WTC11 (cell line): ENCODE measurements around the gene MMRN1. TPM values are rescaled to one million over a fixed set of nuclear protein-coding genes. Genes with fewer than 3 reads are reported as not detected.

Experiments used
- ATAC-seq: fragments of 200-7000 bp; cut with Tn5 transposase; 2 replicates; pipeline ENCODE4 v1.10.0; 2021; ENCODE audit warnings: mild to moderate bottlenecking, moderate library complexity
- CTCF ChIA-PET: fragments of 300-600 bp; sonication (Branson Sonifier 250); formaldehyde crosslinking; loops from one replicate; lab custom pipeline; 2021; ENCODE audit warnings: antibody characterized with exemption; lab: Charles Lee
- POLR2A ChIA-PET: fragments of 350-600 bp; sonication (Branson Sonifier 250); formaldehyde crosslinking; loops from one replicate; lab custom pipeline; 2021; ENCODE audit warnings: antibody characterized with exemption; lab: Charles Lee
- DNase-seq: peaks from one replicate; pipeline ENCODE4 v3.0.0; 2021; ENCODE audit warnings: low spot score
- H3K27ac Mint-ChIP-seq: 2 replicates; pipeline ENCODE4 v1.8.0; 2021; ENCODE audit warnings: mixed read lengths
- H3K27me3 Mint-ChIP-seq: 2 replicates; pipeline ENCODE4 v1.8.0; 2021; ENCODE audit warnings: low read depth, mild to moderate bottlenecking, moderate library complexity, mixed read lengths
- H3K36me3 Mint-ChIP-seq: 2 replicates; pipeline ENCODE4 v1.8.0; 2021; ENCODE audit warnings: mixed read lengths
- H3K4me1 Mint-ChIP-seq: 2 replicates; pipeline ENCODE4 v1.8.0; 2022; ENCODE audit warnings: mixed read lengths
- H3K4me3 Mint-ChIP-seq: 2 replicates; pipeline ENCODE4 v1.8.0; 2021; ENCODE audit warnings: mild to moderate bottlenecking, moderate library complexity, mixed read lengths
- H3K9me3 Mint-ChIP-seq: 2 replicates; pipeline ENCODE4 v1.8.0; 2021; ENCODE audit warnings: mixed read lengths
- AFF4 ChIP-seq: sonication (generic); formaldehyde crosslinking; IDR thresholded peaks from 2 replicates; pipeline ENCODE4 v1.8.1; 2023; ENCODE audit warnings: mild to moderate bottlenecking, missing genetic modification reagents, borderline replicate concordance
- ATF1 ChIP-seq: sonication (generic); formaldehyde crosslinking; IDR thresholded peaks from 2 replicates; pipeline ENCODE4 v1.8.1; 2023; ENCODE audit warnings: mild to moderate bottlenecking, moderate library complexity, missing genetic modification reagents
- CTCF ChIP-seq: fragments of 200-600 bp; IDR thresholded peaks from 2 replicates; pipeline ENCODE4 v1.8.0; 2022; ENCODE audit warnings: antibody characterized with exemption
- EMX1 ChIP-seq: fragments of 250-450 bp; sonication (Bioruptor Pico); IDR thresholded peaks from 2 replicates; pipeline ENCODE4 v1.8.0; 2021; ENCODE audit warnings: mild to moderate bottlenecking
- ERG ChIP-seq: fragments of 250-450 bp; sonication (Bioruptor Pico); IDR thresholded peaks from 2 replicates; pipeline ENCODE4 v1.8.0; 2021; ENCODE audit warnings: mild to moderate bottlenecking
- ESRRA ChIP-seq: sonication (generic); formaldehyde crosslinking; IDR thresholded peaks from 2 replicates; pipeline ENCODE4 v1.8.1; 2022; ENCODE audit warnings: mild to moderate bottlenecking, missing genetic modification reagents, borderline replicate concordance
- GTF2I ChIP-seq: fragments of 250-450 bp; sonication (Bioruptor Pico); conservative IDR thresholded peaks from 2 replicates; pipeline ENCODE4 v1.4.0; 2021; ENCODE audit warnings: mild to moderate bottlenecking
- KAT7 ChIP-seq: sonication (generic); formaldehyde crosslinking; IDR thresholded peaks from 2 replicates; pipeline ENCODE4 v1.8.1; 2023; ENCODE audit warnings: missing genetic modification reagents, mild to moderate bottlenecking, borderline replicate concordance
- RELA ChIP-seq: sonication (generic); formaldehyde crosslinking; IDR thresholded peaks from 2 replicates; pipeline ENCODE4 v1.8.1; 2022; ENCODE audit warnings: missing genetic modification reagents, mild to moderate bottlenecking, borderline replicate concordance
- STAT6 ChIP-seq: sonication (generic); formaldehyde crosslinking; conservative IDR thresholded peaks from 2 replicates; pipeline ENCODE4 v1.8.1; 2023; ENCODE audit warnings: mild to moderate bottlenecking, low read depth, missing genetic modification reagents, moderate library complexity
- TCF7 ChIP-seq: sonication (generic); formaldehyde crosslinking; IDR thresholded peaks from 2 replicates; pipeline ENCODE4 v1.8.0; 2022; ENCODE audit warnings: mild to moderate bottlenecking, low read depth, missing genetic modification reagents, moderate library complexity
- ZMAT4 ChIP-seq: fragments of 250-450 bp; sonication (Bioruptor Pico); IDR thresholded peaks from 2 replicates; pipeline ENCODE4 v1.9.0; 2021; ENCODE audit warnings: mild to moderate bottlenecking
- ZNF232 ChIP-seq: sonication (generic); formaldehyde crosslinking; IDR thresholded peaks from 2 replicates; pipeline ENCODE4 v1.8.0; 2022; ENCODE audit warnings: mild to moderate bottlenecking, missing genetic modification reagents
- ZNF263 ChIP-seq: sonication (generic); formaldehyde crosslinking; IDR thresholded peaks from 2 replicates; pipeline ENCODE4 v1.8.1; 2022; ENCODE audit warnings: low read depth, mild to moderate bottlenecking, moderate library complexity, missing genetic modification reagents
- total RNA-seq: library from RNA; stranded (reverse); gene quantifications from 3 replicates; pipeline ENCODE4 v1.2.3, GENCODE V29; 2021

MMRN1 gene
- total RNA-seq, 1 experiment from 2014 or later: not detected

GRCh38 chr4:90002441-90003062, 107.9 kb downstream of the MMRN1 start:
- DNase-seq (no peak), ATAC-seq (no peak)
- ChIA-PET POLR2A (no interaction called here), CTCF (interaction anchor here (1.5 kb wide), 1 partner anchor 29 kb away, joined by 4 read pairs; no protein-coding TSS in a partner anchor)
- H3K27ac Mint-ChIP-seq: no peak overlapping the region
- no peaks in the 10 kb centered on the region for H3K27me3 Mint-ChIP-seq
- no peaks in the 10 kb centered on the region for H3K9me3 Mint-ChIP-seq
- no peaks in the 10 kb centered on the region for H3K36me3 Mint-ChIP-seq
- no peak overlapping the region for H3K4me3 Mint-ChIP-seq
- peaks cover 18% of the 10 kb centered on the region for H3K4me1 Mint-ChIP-seq
- TF ChIP-seq ESRRA (no peak), RELA (CRISPR knock-in tag) (no peak), ZNF263 (CRISPR knock-in tag) (no peak), GTF2I (CRISPR knock-in tag) (no peak), ZNF232 (CRISPR knock-in tag) (no peak), CTCF (no peak), ATF1 (CRISPR knock-in tag) (no peak), STAT6 (CRISPR knock-in tag) (no peak), ERG (CRISPR knock-in tag) (no peak), KAT7 (CRISPR knock-in tag) (no peak), ZMAT4 (no peak), TCF7 (CRISPR knock-in tag) (no peak), AFF4 (no peak), EMX1 (CRISPR knock-in tag) (no peak)
- TF ChIP-seq, all 79 proteins: peak for 0

Other genes with a start within 250 kb of the MMRN1 start
- 14.6 to 16.1 TPM (median 15.0 TPM) in 3 replicates for gene SNCA, start 57.7 kb upstream of the MMRN1 start, total RNA-seq
- 0.71 to 1.1 TPM (median 0.87 TPM) in 3 replicates for gene CCSER1, start 232.5 kb downstream of the MMRN1 start, total RNA-seq